Measurements from ENCODE around the gene MOV10L1. TPM values are rescaled to one million over a fixed set of nuclear protein-coding genes. Genes with fewer than 3 reads are reported as not detected.

MOV10L1 gene
- total and polyA plus RNA-seq, 9 of the 15 experiments (the other 6 are each of a cell fraction or from before 2014, with no cell fraction given), result 0.06 to 0.43 (median 0.15) TPM

- TF ChIP-seq ZNF318 (IDR thresholded peaks at IDR 0.05; ENCODE audit: borderline replicate concordance in 1 of 2, low read depth in 1 of 2) (no peak; a peak in 1 of 4 replicates), ETS1 (conservative IDR thresholded peaks at IDR 0.05; ENCODE audit: control insufficient read depth, low read depth, low read length) (no peak), SMARCA4 (IDR thresholded peaks at IDR 0.05) (0 out of 2 replicates have a peak, but pooled peaks have one; percentile 46), FOXA1 (IDR thresholded peaks at IDR 0.05; ENCODE audit: borderline replicate concordance) (no peak), ZNF274 (IDR thresholded peaks at IDR 0.05; ENCODE audit: borderline replicate concordance, low read depth, low read length) (no peak), DNMT1 (IDR thresholded peaks at IDR 0.05) (no peak), XRCC5 (IDR thresholded peaks at IDR 0.05; ENCODE audit: low read depth, low read length) (no peak), NCOR1 (IDR thresholded peaks at IDR 0.05) (0 out of 2 replicates have a peak, but pooled peaks have one; percentile 7), ZBTB1 (CRISPR knock-in tag; IDR thresholded peaks at IDR 0.05; ENCODE audit: borderline replicate concordance, low read depth) (no peak), SRSF3 (IDR thresholded peaks at IDR 0.05; ENCODE audit: insufficient read depth, low read length) (no peak), ZBTB17 (CRISPR knock-in tag; IDR thresholded peaks at IDR 0.05) (no peak), FOXP1 (CRISPR knock-in tag; IDR thresholded peaks at IDR 0.05) (no peak), CGGBP1 (CRISPR knock-in tag; IDR thresholded peaks at IDR 0.05) (no peak), U2AF2 (optimal IDR thresholded peaks at IDR 0.05; ENCODE audit: low read depth, low read length) (no peak), NCOA6 (IDR thresholded peaks at IDR 0.05) (no peak)
- TF ChIP-seq, protein P1, sequence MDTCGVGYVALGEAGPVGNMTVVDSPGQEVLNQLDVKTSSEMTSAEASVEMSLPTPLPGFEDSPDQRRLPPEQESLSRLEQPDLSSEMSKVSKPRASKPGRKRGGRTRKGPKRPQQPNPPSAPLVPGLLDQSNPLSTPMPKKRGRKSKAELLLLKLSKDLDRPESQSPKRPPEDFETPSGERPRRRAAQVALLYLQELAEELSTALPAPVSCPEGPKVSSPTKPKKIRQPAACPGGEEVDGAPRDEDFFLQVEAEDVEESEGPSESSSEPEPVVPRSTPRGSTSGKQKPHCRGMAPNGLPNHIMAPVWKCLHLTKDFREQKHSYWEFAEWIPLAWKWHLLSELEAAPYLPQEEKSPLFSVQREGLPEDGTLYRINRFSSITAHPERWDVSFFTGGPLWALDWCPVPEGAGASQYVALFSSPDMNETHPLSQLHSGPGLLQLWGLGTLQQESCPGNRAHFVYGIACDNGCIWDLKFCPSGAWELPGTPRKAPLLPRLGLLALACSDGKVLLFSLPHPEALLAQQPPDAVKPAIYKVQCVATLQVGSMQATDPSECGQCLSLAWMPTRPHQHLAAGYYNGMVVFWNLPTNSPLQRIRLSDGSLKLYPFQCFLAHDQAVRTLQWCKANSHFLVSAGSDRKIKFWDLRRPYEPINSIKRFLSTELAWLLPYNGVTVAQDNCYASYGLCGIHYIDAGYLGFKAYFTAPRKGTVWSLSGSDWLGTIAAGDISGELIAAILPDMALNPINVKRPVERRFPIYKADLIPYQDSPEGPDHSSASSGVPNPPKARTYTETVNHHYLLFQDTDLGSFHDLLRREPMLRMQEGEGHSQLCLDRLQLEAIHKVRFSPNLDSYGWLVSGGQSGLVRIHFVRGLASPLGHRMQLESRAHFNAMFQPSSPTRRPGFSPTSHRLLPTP (IDR thresholded peaks at IDR 0.05; ENCODE audit: borderline replicate concordance, extremely low read depth, insufficient read length), result no peak
Observed at GRCh38 chr22:50117168-50117762, 27.5 kb downstream of the MOV10L1 start (continued).

Data from K562 (cell line).